HT1080 (cell line): ENCODE data around the gene TLE3. TPM values are rescaled to one million over a fixed set of nuclear protein-coding genes. Genes with fewer than 3 reads are reported as not detected.

Experiments used
- DNase-seq: peaks from one replicate; pipeline ENCODE4 v3.0.0-alpha.2; 2015; ENCODE audit warnings: low read depth
- total RNA-seq: library from RNA; depleted of rRNA; stranded (reverse); fragments of >200 nt; shearing (Covaris generic); gene quantifications from 2 replicates; pipeline ENCODE4 v1.2.3, GENCODE V29; 2014

TLE3 gene
- total RNA-seq, 1 experiment from 2014 or later = 34.0 TPM

GRCh38 chr15:70064441-70064840 is 33.3 kb downstream of the TLE3 start:
- no peak for DNase-seq

DNA sequence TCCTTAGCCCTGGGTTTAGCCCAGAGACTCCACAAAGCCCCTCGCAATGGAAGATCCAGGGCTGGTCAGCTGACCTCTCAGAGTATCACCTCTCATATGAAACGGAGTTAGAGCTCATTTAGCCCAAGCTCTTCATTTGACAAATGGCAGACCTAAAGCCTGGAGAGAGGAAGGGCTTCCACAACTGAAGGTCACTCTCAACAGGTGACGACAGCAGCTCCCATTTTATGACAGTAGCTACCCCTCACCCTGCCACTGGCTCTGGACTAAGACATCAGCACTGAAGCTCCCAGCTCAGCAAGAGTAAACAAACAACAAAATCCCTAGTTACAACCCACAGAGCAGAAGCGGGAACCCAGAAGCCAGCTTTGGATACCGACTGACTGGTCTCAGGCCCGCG is 33.7 kb downstream of the TLE3 start:
- DNase-seq = no peak

DNA sequence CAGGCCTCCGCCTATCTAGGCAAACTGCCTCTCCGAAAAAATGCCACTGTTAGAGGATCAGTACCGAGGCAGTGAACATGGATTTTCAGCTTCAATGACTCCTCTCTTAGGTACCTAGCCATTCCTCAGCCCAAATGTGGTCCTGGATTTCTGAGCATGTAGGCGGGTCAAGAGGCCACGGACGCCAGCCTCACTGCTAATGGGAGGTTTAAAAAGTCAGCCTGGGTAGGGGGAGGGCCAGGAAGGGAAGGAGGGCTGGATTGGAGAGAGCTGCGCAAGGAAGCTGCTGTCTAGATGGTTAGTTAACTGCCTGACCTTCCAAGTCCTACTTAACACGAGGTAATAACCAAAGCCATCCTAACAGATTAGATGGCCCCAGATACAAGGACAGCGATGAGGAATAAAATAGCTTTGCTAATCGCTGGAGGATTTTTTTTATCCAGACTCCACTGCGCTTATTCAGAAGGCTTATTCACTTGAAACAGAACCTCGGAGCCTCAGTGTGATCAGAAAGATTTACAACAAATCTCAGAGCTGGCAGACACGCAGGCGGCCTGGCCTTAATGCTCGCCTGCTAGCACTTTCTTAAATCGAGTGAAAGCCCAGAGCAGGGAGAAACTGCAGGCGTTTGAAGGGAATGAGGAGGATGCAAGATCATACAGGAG is 34.3 kb downstream of the TLE3 start:
- DNase-seq = no peak

DNA sequence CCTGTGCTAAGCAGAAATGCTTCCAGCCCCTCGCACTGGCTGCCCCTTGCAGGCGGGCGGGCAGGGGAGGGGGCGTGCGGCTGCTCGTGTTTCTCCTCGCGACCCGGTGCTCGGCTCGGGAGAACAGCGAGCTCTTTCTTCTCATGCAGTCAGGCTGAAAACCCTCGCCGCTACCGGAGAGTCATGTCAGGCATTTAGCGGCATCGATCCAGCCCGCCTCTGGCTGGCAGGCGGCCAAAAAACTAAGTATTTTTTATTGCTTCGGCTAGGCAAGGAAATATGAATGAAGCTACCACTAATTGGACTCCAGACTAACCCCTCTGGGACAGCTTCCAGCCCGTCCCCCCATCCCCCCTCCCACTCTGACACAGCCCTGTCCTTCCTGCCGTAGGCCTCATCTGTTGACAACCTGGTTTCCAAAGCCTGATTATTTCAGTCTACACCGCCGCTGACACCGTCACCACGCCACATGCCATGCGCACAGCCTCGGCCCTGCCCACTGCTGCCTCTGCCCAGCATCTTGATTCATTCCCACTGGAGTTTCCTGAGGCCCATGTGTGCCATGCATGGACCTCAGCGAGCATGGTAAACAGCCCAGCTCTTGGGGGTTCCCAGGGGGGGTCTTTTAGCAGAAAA is 35.3 kb downstream of the TLE3 start:
- DNase-seq = no peak

- no peak for DNase-seq
Measured at GRCh38 chr15:70061696-70062270, 35.9 kb downstream of the TLE3 start.

DNA sequence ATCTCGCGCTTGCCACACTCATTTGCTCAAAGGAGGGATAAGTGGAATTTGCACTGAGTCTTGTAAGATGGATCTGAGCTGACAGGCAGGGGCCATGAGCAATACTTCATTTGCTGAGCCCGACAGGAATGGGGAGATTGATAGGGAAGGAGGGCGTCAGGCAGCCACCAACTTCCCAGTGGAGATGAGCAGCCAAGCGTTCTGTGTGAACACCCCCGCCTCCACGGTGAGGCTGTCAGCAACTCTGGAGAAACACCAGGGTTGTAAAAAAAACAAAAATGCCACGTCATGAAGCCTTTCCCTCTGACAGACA is 36.8 kb downstream of the TLE3 start:
- DNase-seq = no peak

- DNase-seq = no peak
Measured at GRCh38 chr15:70060214-70060992, 37.3 kb downstream of the TLE3 start.

GRCh38 chr15:70059476-70060213 is 38.1 kb downstream of the TLE3 start:
- no peak for DNase-seq

DNA sequence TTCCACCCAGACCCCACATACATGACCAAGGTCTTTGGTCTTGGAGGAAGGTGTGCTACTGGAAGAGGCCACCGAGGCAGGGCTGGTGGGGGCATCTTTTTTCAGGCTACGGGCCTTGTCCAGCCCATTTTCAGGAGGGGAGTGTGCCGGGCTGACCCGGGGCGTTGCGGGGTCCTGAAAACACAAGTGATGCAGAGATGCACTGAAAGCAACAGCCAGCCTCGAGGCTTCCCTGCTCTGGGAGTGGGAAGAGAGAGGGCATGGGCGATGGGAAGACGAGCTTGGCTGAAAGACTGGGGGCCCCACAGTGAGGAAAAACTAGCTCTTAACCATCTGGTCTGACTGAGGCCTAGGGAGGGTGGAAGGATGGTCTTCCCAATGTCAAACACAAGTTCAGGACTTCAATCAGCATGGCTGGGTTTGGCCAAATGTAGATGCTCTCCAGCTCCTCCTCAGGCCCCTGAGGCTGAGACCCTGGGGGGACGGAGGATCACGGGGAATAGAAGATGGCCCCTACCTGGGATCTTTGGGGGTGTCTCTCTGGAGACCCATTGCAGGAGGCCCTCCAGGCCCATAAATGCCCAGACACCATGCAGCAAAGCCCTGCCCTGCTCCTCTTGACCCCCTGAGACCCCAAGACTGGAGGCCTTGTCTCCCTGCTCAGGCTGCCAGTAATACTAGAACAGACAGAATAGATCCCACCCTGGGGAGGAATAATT is 38.9 kb downstream of the TLE3 start:
- no peak for DNase-seq

GRCh38 chr15:70057931-70058641 is 39.6 kb downstream of the TLE3 start:
- no peak for DNase-seq

DNA sequence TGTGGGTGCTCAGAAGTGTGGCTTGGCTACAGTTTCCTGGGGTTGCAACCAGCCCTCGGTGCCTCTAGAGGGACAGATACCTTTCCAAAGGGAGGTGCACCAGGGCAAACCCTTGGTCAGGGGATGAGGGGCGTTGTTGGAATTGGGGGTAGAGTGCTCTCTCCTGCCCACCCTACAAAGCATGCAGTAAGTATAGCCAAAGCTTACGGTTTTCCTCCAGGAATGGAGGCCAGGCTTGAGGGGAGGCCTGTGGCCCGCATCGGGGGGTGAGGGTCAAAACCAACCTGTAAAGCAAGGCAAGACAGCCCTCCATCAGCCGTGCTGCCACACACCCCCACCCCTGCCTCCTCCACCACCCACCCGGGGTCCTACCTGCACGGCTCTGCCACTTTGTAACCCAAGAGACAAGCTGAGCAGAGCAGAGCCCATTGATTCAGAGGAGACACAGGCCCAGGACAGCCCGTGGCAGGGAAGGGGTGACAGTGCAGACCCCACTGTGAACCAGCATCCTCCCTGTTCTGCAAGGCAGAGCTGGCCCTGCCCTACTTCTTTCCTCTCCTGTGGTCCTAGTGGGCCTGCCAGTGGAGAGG is 41.5 kb downstream of the TLE3 start:
- no peak for DNase-seq

DNA sequence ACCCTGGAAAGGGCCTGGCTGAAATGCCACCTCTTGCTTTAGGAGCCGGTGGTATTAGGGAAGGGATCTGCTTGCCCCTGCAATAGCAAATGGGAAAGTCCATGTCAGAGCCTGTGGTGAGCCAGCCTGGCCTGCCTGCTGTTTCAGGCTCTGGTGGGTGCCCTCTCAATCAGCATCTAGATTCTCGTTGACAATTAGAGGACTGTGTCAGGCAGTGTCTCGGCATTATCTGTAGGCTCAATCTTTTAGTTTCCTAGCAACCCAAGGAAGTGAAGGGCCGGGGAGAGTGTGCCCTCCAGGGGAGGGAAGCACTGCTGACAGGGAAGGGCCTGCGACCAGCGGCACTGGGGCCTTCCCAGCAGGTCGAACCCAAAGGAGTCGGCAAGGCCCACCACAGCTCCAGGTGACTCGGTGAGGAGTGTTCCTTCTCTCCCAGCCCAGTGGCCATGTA is 42.1 kb downstream of the TLE3 start:
- no peak for DNase-seq

DNA sequence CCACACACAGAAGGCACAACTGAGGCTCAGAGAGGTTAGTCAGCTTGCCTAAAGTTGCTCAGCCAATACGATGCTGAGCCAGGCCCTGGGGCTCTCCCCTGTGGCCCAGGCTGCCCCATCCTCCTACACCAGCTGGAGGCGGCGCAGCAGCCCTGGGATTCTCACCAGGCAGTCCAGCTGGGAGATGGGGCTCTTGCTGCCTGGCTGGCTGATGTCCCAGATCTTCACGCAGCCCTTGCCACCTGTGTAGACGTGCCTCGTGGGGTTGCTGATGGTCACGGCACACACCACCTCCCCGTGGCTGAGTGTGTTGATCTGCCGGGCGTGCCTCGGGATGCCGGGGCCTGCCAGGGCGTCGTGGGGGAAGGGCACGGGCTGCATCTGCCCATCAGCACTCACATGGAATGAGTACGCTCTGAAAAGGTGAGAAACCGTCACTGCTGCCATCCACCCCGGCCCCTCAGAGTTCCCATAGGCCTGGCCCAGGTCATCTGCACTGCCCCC is 42.8 kb downstream of the TLE3 start:
- no peak for DNase-seq

DNA sequence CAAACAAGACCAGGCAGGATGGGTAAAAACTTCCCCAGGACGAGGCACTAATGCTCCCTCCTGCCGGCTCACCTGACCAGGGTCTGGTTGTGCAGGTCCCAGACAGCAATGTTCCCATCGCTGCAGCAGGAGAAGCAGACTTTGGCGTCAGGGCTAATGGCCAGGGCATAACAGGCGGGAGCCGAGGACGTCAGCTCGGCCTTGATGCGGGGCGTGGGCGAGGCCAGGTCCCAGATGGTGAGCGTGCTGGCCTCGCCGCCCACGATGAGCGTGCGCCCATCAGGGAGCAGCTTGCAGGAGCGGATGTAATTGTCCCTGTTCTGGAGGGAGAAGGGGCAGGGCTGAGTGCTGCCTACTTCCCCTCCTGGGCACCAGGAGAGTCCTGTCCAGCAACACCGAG is 43.4 kb downstream of the TLE3 start:
- DNase-seq = no peak

DNA sequence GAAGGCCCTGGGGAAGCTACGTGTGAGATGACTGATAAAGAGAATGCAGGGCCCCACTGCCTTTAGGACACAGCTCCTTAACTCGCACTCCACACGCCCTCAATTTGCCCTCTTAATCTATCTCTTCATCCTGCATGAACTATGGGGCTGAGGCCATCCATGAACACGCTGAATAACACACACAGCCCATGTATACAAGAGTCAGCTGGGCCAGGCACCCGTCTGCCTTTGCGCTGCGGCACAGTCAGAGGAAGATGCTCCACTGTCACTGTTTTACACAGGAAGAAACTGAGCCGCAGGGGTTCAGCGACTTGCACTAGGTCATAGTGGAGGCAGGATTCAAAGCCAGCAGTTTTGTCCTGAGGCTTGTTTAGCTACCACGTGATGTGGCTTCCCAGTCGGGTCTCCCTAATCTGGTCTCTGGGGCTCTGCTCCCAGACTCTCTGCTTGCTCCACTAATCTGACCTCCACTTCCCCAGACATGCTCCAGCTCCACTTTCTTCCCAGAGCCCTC is 43.9 kb downstream of the TLE3 start:
- DNase-seq = no peak

GRCh38 chr15:70053001-70053715 is 44.6 kb downstream of the TLE3 start:
- no peak for DNase-seq

- no peak for DNase-seq
Measured at GRCh38 chr15:70051948-70052633, 45.6 kb downstream of the TLE3 start.

DNA sequence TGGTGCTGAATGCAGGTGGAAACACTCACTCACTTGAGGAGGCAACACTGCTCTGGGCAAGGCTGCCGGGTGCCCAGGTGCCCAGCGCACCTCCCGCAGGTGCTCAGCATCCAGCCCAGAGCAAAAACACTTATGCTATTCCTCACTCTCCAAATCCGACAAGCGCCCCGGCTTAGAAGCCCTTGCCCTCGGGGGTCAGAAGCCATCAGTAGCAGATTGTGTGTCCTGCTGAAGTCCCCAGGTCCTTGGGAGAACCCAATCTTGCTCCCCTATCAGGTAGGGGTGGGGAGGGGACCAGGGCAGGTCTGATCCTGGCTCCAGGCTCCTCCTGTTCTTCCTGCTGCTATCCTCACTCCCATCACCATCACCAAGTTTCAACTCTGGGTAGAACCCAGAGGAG is 46.7 kb downstream of the TLE3 start:
- DNase-seq = no peak
